Tibial nerve (tissue), 4 donors: ENCODE data around the gene GDF7. TPM values are rescaled to one million over a fixed set of nuclear protein-coding genes. Genes with fewer than 3 reads are reported as not detected.

Source experiments
- DNase-seq, 2 donors: peaks; one replicate each; pipeline ENCODE4 v3.0.0-alpha.2; 2019; ENCODE audit warnings: low spot score in 2 of 2
- H3K27ac ChIP-seq, 4 donors: fragments of 200-600 bp; sonication (generic) in 3 of 4; one replicate each; pipeline ENCODE4 v1.5.1; 2017 to 2019; ENCODE audit warnings: mild to moderate bottlenecking in 1 of 4
- H3K27me3 ChIP-seq, 2 donors: fragments of 200-600 bp; sonication (generic) in 1 of 2; one replicate each; pipeline versions ENCODE4 v1.5.1 to v1.6.0; 2017 to 2019
- H3K36me3 ChIP-seq, 3 donors: fragments of 200-600 bp; sonication (generic); one replicate each; pipeline ENCODE4 v1.5.1; 2018 to 2019
- H3K4me1 ChIP-seq, 4 donors: fragments of 200-600 bp; sonication (generic) in 3 of 4; one replicate each; pipeline ENCODE4 v1.5.1; 2017 to 2019
- H3K4me3 ChIP-seq, 4 donors: fragments of 200-600 bp; sonication (generic) in 3 of 4; one replicate each; pipeline ENCODE4 v1.5.1; 2017 to 2019; ENCODE audit warnings: mild to moderate bottlenecking in 1 of 4, moderate library complexity in 1 of 4
- H3K9me3 ChIP-seq, 4 donors: fragments of 200-600 bp; sonication (generic) in 3 of 4; one replicate each; pipeline ENCODE4 v1.5.1; 2017 to 2019
- EP300 ChIP-seq, 2 donors: sonication (generic); formaldehyde crosslinking; IDR thresholded peaks; one replicate each; pipeline ENCODE4 v1.6.1; 2017; ENCODE audit warnings: antibody characterized with exemption in 2 of 2, mild to moderate bottlenecking in 1 of 2
- POLR2A ChIP-seq, 2 donors: fragments of 450-650 bp; IDR thresholded peaks; one replicate each; pipeline ENCODE4 v1.6.1; 2017; ENCODE audit warnings: antibody characterized with exemption in 2 of 2, mild to moderate bottlenecking in 2 of 2, moderate library complexity in 2 of 2
- WGBS, 2 donors: methylation state at CpG; one replicate each; pipeline ENCODE4 v1.1.5; 2018; 5-methylcytosine and 5-hydroxymethylcytosine counted together
- total RNA-seq, 4 donors: library from RNA; depleted of rRNA; stranded (reverse); fragments of >200 nt; gene quantifications; one replicate each; pipeline ENCODE4 v1.1.0, GENCODE V29; 2016
- TF ChIP-seq, protein P1 (sequence below), 5 experiments: fragments of 200-600 bp in 3 of 5; fragments of 450-650 bp in 2 of 5; sonication (generic) in 3 of 5; IDR thresholded peaks; one replicate each; pipeline ENCODE4 v1.5.1; 2016 to 2019; ENCODE audit warnings: antibody characterized with exemption in 5 of 5, mild to moderate bottlenecking in 3 of 5, moderate library complexity in 2 of 5

The GDF7 gene
- total RNA-seq, 4 donors from 2014 or later, result 6.3 to 20.0 (median 16.6) TPM

- Histone ChIP-seq H3K27ac (no peak overlapping the region), H3K4me3 (no peak overlapping the region), H3K9me3 (no peaks in the 10 kb centered on the region), H3K4me1 (peaks cover 0 to 46% (median 16%) of the 10 kb centered on the region in 4 donors), H3K36me3 (peaks cover 0 to 76% (median 0%) of the 10 kb centered on the region in 3 donors), H3K27me3 (no peaks in the 10 kb centered on the region)
- no peak for DNase-seq
- 56 to 73% methylated on average over 3 of the region's 3 CpGs for WGBS, 2 donors
- TF ChIP-seq EP300 (IDR thresholded peaks at IDR 0.05), result no peak
- TF ChIP-seq, protein P1, sequence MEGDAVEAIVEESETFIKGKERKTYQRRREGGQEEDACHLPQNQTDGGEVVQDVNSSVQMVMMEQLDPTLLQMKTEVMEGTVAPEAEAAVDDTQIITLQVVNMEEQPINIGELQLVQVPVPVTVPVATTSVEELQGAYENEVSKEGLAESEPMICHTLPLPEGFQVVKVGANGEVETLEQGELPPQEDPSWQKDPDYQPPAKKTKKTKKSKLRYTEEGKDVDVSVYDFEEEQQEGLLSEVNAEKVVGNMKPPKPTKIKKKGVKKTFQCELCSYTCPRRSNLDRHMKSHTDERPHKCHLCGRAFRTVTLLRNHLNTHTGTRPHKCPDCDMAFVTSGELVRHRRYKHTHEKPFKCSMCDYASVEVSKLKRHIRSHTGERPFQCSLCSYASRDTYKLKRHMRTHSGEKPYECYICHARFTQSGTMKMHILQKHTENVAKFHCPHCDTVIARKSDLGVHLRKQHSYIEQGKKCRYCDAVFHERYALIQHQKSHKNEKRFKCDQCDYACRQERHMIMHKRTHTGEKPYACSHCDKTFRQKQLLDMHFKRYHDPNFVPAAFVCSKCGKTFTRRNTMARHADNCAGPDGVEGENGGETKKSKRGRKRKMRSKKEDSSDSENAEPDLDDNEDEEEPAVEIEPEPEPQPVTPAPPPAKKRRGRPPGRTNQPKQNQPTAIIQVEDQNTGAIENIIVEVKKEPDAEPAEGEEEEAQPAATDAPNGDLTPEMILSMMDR (IDR thresholded peaks at IDR 0.05), result no peak
- TF ChIP-seq POLR2A (IDR thresholded peaks at IDR 0.05), result no peak
Observed at GRCh38 chr2:20643826-20644225, 23.1 kb upstream of the GDF7 start.

- no peak for DNase-seq
- Histone ChIP-seq H3K27ac (no peak overlapping the region), H3K4me1 (peaks cover 0 to 61% (median 30%) of the 10 kb centered on the region in 4 donors), H3K27me3 (no peaks in the 10 kb centered on the region), H3K36me3 (peaks cover 0 to 61% (median 0%) of the 10 kb centered on the region in 3 donors), H3K9me3 (no peaks in the 10 kb centered on the region), H3K4me3 (no peak overlapping the region)
- TF ChIP-seq EP300 (IDR thresholded peaks at IDR 0.05) (no peak), POLR2A (IDR thresholded peaks at IDR 0.05) (no peak)
- TF ChIP-seq, protein P1 (IDR thresholded peaks at IDR 0.05), result no peak
- WGBS, 2 donors, result 91 to 92% methylated on average over 14 of the region's 14 CpGs
Observed at GRCh38 chr2:20645301-20645701, 21.6 kb upstream of the GDF7 start.

- DNase-seq, result no peak
- H3K27ac ChIP-seq, result no peak overlapping the region
- H3K36me3 ChIP-seq, result peaks cover 0 to 56% (median 0%) of the 10 kb centered on the region in 3 donors
- no peaks in the 10 kb centered on the region for H3K9me3 ChIP-seq
- 81 to 88% methylated on average over 10 of the region's 10 CpGs for WGBS, 2 donors
- H3K27me3 ChIP-seq, result no peaks in the 10 kb centered on the region
- peaks cover 0 to 60% (median 31%) of the 10 kb centered on the region in 4 donors for H3K4me1 ChIP-seq
- no peak for TF ChIP-seq POLR2A (IDR thresholded peaks at IDR 0.05)
- TF ChIP-seq, protein P1 (IDR thresholded peaks at IDR 0.05), result no peak
- H3K4me3 ChIP-seq, result no peak overlapping the region
Observed at GRCh38 chr2:20645761-20646160, 21.2 kb upstream of the GDF7 start.

GRCh38 chr2:20646446-20646845 lies 20.5 kb upstream of the GDF7 start:
- 91 to 95% methylated on average over 18 to 20 of the region's 20 CpGs for WGBS, 2 donors
- Histone ChIP-seq H3K4me1 (peaks cover 0 to 54% (median 32%) of the 10 kb centered on the region in 4 donors), H3K36me3 (peaks cover 0 to 49% (median 0%) of the 10 kb centered on the region in 3 donors), H3K27me3 (no peaks in the 10 kb centered on the region), H3K9me3 (no peaks in the 10 kb centered on the region), H3K4me3 (no peak overlapping the region), H3K27ac (no peak overlapping the region)
- TF ChIP-seq, protein P1 (IDR thresholded peaks at IDR 0.05), result no peak
- no peak for TF ChIP-seq EP300 (IDR thresholded peaks at IDR 0.05)
- TF ChIP-seq POLR2A (IDR thresholded peaks at IDR 0.05), result no peak
- DNase-seq, result no peak

DNA sequence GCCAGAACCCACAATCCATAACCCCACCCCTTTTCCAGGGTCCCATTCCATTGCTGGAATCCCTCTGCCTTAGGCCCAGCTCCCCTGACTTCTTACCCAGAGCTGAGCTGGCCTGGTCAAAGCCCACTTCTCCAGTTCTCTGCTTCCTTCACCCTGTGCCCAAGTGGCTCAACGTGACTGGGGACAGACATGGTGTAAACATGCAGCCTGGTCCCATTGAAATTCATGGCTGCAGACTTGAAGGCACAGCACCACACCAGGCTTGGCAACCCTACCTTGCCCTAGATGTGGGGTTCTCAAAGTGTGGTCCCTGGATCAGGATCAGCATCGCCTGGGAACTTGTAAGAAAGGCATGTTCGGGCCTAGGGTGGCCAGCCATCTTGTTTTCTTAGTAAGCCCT lies 19.7 kb upstream of the GDF7 start:
- Histone ChIP-seq H3K27ac (no peak overlapping the region), H3K36me3 (peaks cover 0 to 44% (median 0%) of the 10 kb centered on the region in 3 donors), H3K27me3 (no peaks in the 10 kb centered on the region), H3K4me1 (peaks cover 0 to 51% (median 31%) of the 10 kb centered on the region in 4 donors), H3K9me3 (no peaks in the 10 kb centered on the region), H3K4me3 (no peak overlapping the region)
- TF ChIP-seq POLR2A (IDR thresholded peaks at IDR 0.05), result no peak
- TF ChIP-seq, protein P1 (IDR thresholded peaks at IDR 0.05), result no peak
- TF ChIP-seq EP300 (IDR thresholded peaks at IDR 0.05), result no peak
- no peak for DNase-seq
- 79 to 93% methylated on average over 3 of the region's 3 CpGs for WGBS, 2 donors
